ENCODE data around the gene TEX36.
"Not testable (repeated sequence)": the region's sequence is repeated elsewhere in the genome, so short reads cannot be mapped to it uniquely, and the experiment has no call there.

The TEX36 gene, protein sequence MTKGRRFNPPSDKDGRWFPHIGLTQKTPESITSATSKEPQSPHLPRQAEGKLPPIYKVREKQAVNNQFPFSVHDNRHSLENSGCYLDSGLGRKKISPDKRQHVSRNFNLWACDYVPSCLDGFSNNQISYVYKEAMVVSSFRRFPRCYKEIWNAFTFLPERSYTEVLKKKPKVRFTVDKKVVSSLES

DNA sequence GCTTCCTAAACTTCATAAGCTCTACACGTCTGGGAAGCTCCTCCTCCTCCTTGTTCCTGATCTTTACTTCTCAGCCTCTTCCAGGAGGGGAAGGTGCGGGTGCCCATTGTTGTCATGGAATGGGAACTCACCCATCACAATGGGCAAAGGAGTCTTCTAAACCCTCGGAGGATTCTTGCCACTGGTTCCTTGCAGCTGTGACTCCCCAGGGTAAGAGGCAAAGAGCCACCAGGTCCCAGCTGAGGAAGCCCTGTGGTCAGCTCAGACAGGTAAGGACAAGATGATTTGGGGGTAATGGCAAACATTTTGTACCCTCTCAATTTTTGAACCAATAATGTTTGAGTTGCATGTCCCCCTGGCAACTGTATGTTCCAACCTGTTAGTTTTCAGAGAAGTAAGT lies at the start of gene TEX36:
TEX36 (minus strand) TSS at position 101 of the 400 bp plus-strand sequence. CDS start 174 bp downstream, outside the sequence.
- FAIRE-seq = no peak

GRCh38 chr10:125727436-125727835 lies 44.5 kb upstream of the TEX36 start:
- FAIRE-seq = no peak

DNA sequence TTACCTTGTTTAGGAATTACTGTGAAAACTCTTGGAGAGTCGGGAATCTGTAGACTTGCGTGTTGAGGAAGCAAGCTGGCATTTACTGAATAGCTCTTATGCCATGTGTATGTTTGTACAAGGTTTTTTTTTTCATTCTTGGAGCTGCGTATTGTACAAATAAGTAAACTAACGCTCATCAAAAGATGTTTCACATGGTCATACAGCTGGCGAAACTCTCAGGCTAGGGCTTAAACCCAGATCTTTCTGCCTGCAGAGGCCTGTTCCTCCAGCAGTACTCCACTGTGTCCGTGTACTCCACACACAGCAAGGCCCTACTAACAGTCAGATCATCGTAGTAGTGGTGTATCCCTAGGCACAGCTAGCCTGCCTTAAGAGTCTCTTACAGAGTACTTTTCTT lies 44.0 kb upstream of the TEX36 start:
- no peak for FAIRE-seq

GRCh38 chr10:125722811-125723210 lies 39.8 kb upstream of the TEX36 start:
- FAIRE-seq = no peak

DNA sequence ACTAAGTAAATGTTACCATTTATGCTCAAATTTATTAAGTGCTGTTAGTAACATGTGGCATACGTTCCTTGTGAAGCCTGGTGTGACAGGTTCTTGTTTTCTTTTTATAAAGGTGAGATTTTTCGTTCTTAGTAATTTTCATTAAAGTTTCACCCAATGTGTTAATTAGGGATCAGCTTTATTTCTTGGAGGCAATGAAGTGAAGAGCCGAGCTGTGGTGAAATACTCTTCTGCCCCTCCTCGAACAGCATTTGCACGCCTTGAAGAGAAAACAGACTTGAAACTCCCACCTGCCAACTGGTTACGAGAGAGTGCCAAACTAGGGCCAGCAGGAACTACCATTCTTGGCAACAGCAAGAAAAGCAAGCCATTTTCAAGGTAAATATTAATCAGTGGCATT lies 38.1 kb upstream of the TEX36 start:
- FAIRE-seq = no peak

DNA sequence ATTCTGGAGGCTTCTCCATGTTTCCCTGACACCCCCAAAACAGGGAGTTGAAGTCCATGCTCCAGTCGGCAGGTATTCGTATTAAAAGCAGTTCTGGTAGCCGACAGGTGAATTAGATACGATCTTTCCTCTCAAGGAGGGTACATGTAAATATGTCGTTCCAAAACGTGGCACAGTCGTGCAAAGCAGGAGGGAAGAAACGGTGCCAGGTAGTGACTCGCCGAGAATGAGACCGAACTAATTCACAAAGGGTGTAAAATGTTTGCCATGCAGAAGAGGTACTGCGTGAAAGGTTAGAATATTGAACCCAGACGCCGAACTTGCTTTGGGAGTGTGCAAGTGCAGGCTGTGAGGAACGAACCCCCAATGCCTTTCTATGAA lies 37.0 kb upstream of the TEX36 start:
- no peak for FAIRE-seq

- FAIRE-seq = peak; percentile 93
These were observed 36.4 kb upstream of the TEX36 start, which contains the start of gene EDRF1 for GRCh38 chr10:125719173-125720001. TSS of gene EDRF1 (plus strand) at chr10:125719709. CDS start at chr10:125719808, 99 bp downstream.

- not testable (repeated sequence) for FAIRE-seq
These were observed 31.8 kb upstream of the TEX36 start for GRCh38 chr10:125714728-125715127.

- FAIRE-seq = no peak
These were observed 28.3 kb upstream of the TEX36 start for GRCh38 chr10:125711110-125711750.

DNA sequence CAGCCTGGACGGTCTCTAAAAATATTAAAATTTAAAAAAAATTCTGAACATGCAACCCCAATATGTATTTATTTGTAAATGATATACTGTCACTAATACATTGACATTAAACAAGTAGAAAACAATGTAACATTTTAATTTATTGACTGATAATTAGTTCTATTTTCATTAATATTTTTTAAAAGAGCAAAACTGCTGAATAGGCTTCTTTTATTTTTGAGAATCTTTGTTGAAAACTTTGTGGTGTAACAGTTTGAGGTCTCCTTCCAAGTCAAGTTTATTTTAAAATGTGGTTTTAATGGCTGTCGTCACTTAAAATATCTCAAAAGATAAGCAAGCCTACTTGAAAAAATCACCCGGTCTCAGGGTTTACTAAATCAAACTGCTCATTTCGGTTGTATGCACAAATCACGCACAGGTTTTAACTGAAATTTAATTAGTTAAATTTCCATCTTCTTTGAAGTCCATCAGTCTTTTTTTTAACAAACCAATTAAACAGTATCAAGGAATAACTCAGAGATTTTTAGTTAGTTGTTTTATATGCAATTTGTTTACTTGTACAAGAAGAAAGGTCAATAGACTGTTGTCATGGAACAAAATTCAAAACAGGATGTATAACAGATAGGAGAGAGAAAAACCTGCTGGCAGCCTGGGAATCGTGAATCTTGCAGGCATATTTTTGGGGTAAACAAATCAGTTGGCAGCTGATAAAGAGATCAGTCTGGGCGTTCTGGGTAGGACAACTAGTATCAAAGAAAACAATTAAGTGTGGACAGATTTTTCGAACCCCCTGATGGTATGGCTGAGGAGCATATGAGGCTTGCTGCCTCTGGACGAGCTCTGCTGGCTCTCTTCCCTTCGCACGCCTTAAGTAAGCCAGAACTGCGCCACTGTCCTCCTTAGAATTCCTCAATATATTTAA lies 26.9 kb upstream of the TEX36 start:
- peak; percentile 17 for FAIRE-seq

DNA sequence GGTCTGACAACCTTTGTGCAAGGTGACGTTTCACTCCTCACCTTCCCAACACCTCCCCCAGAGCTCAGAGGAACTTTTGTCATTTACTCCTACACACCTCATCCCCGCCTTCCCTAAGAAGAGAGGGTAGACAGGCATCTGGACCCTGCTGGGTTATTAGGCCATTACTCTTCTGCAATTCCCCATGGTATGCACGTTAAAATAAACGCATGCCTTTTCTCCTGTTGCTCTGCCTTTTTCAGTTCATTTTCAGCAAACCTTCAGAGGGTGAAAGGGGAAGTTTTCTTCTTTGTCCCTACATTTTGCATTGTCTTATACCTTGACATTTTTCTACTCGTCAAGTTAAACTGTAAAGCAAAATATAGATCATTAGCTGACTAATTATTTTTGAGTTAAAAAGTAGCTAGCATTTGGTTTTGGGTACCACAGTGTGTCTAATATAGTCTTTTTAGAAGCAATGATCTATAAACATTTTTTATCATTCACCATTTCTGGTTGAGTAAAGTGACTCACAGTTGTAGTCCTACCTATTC lies 26.1 kb upstream of the TEX36 start:
- no peak for FAIRE-seq

DNA sequence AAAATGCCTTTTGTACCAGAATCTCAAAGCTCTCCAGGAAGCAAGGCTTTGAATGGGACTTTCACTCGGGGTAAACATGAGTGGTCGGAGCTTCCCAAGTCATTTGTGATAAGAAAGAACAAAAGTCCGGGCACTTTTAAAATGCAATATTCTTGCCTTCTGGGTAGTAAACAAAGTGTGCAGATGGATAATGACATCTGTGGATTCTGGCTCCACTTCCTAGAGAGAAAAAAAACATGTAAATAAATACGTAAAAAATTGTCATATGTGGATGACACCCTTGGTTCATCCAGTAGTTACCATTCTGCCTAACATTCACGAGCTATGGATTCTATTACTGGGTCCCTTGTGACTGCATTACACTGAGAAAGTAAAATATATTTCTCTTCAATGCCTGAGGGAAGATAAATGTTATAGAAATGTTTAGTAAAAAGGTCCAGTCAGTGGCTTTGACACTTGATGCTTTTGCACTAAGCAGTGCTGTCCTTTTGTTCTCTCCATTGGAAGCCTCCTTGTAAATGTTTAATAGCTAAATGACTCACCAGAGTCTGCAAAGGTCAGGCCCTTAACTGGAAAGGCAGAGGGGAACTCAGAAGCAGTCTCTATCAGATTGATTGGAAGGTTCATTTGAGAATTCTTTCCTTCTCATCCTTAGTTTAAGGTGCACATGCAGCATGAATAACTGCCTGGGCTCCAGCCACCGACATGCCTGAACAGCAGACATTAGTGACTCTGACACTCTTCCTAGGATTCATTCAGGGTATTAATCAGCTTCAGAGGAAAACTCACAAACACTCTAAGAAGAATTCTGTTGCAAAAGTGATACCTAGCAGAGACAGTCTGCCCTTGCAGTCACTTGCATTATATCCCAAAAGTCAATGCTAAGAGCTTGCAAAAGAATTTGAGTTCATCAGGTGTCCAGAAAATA lies 24.8 kb upstream of the TEX36 start:
- no peak for FAIRE-seq

DNA sequence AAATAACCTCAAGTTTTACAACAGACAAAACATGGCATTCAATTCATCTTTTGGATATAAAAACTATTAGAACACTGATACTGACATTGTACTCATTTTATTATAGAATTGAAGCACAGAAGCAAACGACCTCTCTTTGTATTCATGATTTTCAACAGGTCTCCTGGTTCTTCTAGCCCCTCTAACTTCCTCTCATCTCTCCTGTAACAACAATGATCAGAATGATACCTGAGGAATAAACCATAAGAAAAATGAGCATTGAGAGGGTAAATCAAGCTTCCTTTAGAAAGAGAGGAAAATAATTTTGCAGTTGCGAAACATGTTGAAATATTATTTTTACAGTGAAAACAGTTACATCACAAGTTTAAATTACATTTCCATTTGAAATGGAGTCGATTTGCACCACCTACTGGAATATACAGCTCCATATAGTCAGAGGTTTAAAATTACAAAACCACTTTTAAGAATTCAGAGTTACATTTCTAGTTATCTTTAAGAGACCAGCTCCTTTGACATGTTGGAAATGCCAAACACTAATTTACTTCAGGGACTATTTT lies 17.5 kb upstream of the TEX36 start:
- FAIRE-seq = no peak

DNA sequence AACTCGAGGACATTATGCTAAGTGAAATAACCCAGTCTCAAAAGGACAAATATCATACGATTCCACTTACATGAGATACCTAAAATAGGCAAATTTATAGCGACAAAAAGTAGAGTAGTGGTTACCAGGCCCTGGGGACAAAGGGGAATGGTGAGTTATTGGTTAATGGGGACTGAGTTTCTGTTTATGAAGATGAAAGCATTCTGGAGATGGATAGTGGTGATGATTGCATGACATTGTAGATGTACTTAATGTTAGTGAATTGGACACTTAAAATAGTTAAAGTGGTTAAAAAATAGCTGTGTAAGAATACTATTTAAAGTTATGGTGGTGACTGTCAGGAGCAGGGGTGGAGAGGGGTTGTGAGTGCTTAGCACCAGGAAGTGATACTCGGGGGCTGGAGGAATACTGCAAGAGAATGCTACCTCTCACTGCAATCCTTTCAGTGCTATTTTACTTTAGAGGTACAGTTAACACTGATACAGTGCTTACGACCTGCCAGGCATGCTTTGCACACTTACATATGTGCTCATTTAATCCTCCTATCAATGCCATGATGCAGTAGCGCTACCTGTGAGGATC lies 16.7 kb upstream of the TEX36 start:
- no peak for FAIRE-seq

DNA sequence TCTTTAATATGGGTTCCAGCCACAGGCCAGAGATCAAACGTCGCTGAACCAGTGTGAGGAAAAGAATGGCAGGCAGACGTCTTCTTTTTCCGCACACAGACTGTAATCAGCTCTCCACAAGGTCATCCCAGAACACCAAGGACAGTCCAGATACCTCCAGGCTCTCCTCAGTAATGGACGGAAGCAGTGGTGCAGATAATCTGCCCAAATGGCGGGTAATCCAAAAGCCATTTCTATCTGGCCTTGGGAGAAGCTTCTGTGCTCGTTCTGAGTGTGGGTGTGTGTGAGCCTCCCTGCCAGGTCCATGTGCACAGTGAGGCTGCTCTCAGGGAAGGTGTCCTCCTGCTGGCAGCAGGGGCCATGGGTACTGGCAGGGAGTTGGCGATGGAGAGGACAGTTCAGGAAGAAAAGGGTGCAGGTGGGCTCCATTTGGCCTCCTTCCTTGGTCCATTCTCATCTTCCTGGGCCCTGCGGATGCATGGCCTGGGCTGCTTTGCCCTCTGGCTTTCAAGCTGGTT lies 15.6 kb upstream of the TEX36 start:
- FAIRE-seq = no peak

GRCh38 chr10:125696884-125697283 lies 13.9 kb upstream of the TEX36 start:
- FAIRE-seq = not testable (repeated sequence)

- no peak for FAIRE-seq
These were observed 11.9 kb upstream of the TEX36 start for GRCh38 chr10:125694883-125695282.

DNA sequence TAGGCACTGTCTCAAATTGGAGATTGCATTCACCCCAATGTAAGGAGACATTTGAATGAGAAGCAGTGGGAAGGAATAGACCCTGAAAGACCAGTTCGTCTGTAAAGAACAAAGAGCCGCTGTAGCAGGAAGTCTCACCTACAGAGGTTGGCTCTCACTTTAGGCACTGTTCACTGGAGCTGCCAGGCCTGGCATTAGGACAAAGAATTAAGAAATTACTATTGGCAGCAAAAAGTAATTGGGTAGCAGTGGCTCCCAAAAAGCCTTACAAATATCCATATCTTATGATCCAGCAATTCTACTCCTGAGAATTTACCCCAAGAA lies 10.5 kb upstream of the TEX36 start:
- no peak for FAIRE-seq

GRCh38 chr10:125692601-125693523 lies 9.9 kb upstream of the TEX36 start:
- FAIRE-seq = no peak

Data from islet of Langerhans (tissue), 1 donor.